ENCODE data around the gene PACRG.

PACRG gene

GRCh38 chr6:163288915-163289314 is 561.1 kb downstream of the PACRG start:
- DNase-seq (ENCODE audit: low read depth) = no peak

DNA sequence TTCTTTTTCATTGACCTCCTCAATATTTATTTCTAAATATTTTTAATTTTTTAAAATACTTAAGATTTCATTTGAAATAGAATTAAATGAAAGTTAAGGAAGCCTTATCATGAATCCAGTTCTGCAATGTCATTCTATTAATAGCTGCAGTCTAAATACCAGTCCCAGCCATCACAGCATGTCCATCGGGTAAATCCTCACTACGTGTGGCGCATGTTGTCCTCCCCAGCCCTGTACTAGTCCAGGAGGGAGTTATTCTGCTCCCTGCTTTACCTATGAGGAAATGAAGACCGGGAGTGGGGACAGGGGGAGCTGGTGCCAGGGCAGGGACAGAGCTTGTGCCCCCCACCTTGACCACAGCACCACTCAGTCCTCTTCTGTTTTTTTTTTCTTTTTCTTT is 561.7 kb downstream of the PACRG start:
- DNase-seq (ENCODE audit: low read depth) = no peak

GRCh38 chr6:163290545-163291274 is 562.9 kb downstream of the PACRG start:
- no peak for DNase-seq (ENCODE audit: low read depth)

DNA sequence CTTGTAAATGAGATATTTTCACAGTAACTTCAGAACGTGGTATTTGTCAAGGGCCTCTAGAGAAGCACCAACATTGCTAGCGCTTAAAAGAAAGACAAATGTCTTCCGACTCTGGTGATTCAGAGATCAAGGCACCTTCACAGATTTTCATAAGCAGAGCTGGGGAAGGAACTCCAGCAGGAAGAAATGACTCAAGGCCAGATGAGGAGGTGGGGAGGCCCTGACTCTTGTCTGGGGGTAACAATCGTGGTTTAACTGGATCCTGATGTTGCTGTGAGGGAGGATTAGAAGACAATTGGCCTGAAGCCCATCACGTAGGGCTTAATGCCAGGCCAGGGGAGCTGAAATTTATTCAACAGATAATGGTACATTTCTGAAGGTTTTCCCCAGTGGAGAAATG is 563.8 kb downstream of the PACRG start:
- no peak for DNase-seq (ENCODE audit: low read depth)

GRCh38 chr6:163293286-163293685 is 565.5 kb downstream of the PACRG start:
- no peak for DNase-seq (ENCODE audit: low read depth)

GRCh38 chr6:163294734-163295133 is 567.0 kb downstream of the PACRG start:
- no peak for DNase-seq (ENCODE audit: low read depth)

DNA sequence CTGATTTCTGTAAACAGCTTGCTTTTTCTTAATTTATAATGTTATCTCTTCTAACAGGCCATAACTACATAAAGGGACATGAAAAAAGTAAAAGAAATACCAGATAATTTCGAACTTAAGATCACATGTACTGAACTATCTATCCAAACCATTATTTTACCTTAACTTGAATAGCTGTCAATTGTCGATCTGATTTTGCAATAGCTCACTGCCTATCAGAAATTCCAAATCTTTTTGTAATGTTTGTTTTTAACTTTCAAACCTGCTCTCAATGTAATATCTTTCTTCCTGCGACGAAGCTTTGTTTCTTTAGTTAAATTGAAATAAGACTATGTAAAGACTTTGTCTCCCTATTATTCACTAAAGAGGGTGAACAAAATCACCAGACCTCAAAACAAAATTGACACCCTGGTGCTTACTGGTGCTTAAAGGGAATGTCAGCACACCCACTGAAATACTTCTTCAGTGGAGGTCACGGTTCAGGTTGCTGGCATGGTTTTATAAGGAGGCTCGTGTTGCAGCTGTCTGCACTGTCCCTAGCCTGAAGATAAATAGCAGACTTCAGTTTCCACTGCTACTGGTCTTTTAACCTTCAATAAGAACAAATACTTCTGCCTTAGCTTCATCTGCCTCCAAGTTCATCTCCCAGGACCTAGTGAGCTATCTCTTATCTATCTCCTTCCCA is 569.2 kb downstream of the PACRG start:
- no peak for DNase-seq (ENCODE audit: low read depth)

- no peak for DNase-seq (ENCODE audit: low read depth)
These were observed 570.5 kb downstream of the PACRG start for GRCh38 chr6:163298079-163298830.

GRCh38 chr6:163300838-163301237 is 573.1 kb downstream of the PACRG start:
- DNase-seq (ENCODE audit: low read depth) = no peak

DNA sequence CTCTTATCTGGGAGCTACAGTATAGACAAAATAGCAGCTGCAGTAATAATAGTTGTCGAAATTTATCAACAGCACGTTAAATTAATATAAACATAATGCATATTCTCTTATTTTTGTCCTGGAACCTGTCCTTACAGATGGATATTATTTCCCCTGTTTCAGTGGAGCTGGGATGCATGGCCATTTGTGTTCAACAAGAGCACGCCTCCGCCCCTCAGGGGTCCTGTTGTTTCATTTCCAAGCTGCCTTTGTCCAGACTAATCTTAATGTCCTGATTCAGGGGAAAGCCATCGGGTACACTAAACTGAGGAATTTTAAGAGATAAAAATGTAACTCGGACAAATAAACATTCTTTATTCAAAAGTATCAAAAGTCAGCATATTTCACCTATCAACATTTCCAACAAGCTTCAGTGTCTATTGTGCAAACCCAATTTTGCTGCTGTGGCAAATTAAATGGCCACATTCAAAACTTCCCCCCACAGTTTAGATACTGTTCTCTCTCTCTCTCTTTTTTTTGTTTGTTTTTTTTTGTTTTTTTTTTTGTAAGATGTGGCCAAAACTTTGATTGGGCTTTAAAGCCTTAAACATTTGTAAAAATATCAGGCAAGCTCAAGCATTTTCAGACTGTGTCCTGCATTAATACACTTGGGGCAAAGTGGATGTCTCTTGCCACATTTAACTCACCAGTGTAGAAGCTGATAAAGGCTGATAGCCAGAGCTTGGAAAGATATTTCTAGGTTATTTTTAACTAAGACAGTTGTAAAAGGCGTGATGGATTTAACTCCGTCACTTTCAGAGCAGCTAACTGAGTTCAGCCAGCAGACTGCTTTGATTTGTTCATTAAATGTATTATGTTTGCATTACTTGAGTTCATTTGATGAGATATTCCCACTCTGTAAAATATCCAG is 574.2 kb downstream of the PACRG start:
- DNase-seq (ENCODE audit: low read depth) = no peak

GRCh38 chr6:163302747-163303146 is 575.0 kb downstream of the PACRG start:
- no peak for DNase-seq (ENCODE audit: low read depth)

DNA sequence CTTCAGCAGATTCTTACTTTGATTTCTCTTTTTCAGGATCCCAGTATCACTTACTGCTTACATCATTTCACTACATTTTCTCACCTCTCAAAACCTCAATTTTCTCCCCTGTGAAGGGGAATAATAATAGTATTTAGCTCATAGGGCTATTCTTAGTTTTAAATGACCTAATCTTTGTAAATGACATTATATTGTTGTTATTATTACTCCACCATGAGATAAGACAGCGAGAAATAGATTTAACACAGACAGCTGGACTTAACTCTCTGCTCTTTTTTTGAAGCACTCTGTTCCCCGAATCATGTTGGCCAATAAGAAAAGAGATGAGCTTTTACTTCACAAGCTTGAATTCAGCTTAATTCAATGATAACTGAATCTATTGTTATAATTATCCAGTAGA is 578.2 kb downstream of the PACRG start:
- no peak for DNase-seq (ENCODE audit: low read depth)

- no peak for DNase-seq (ENCODE audit: low read depth)
These were observed 581.1 kb downstream of the PACRG start for GRCh38 chr6:163308629-163309440.

DNA sequence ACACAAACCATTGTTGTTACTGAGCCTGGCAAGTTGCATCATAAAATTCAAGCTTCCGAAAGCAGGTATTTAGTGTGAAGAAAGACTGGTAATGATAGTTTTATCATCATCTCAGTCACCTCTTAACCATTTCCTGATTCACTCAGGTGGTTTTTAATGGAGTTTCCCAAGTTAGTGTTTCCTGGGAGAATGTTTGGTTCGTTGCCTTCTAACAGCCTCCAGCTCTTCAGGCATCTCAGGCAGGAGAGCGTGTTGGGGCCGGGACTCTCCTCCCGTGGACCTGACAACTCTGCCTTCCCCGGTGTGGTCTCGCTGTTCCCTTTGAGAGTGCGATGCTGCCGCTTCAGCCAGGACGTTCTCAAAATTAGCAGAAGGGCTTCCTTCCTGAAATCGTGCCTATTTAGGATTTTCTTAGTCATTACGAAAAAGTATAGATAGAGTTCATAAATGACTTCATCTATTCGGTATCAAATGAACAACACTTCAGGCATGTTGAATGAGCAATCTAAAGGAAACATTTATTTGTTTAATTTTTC is 581.8 kb downstream of the PACRG start:
- no peak for DNase-seq (ENCODE audit: low read depth)

- DNase-seq (ENCODE audit: low read depth) = no peak
These were observed 582.6 kb downstream of the PACRG start for GRCh38 chr6:163310096-163310972.

DNA sequence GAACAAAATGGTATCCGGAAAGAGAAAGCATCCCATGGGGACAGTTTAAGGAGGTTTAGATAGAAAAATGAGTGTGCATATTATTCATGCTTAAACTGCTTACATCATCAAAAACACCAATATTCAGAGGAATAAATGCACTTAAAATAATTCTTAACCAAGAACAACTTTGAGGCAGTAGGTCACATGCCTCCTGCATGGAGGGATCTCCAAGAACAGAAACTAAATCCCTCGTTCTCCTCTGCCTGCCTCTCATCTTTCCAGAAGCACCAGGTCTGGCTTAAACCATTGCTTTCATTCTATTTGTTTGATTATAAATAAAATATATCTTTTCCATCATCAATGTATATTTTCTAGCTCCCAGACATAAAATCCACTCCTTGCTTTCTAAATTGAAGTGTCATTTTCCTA is 583.2 kb downstream of the PACRG start:
- no peak for DNase-seq (ENCODE audit: low read depth)

DNA sequence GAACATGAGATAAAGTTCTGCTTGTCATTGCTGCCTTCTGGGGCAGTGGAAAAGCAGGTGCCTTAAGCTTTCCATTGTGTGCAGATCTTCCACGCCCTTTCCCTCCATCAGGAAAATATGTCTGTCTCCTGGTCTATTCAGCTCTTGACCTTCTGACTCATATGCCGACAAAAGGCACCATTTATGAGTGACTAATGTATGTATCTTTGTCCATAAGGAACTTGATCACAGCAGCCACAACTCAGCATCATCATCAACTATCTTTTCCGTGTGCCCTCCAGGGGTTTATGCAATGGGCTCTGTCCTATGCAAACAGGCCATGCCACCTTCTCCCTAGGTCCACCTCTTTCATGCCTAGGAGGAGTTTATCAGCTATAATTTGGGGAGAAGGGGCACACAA is 584.1 kb downstream of the PACRG start:
- DNase-seq (ENCODE audit: low read depth) = no peak

- DNase-seq (ENCODE audit: low read depth) = no peak
These were observed 585.8 kb downstream of the PACRG start for GRCh38 chr6:163313566-163313965.

DNA sequence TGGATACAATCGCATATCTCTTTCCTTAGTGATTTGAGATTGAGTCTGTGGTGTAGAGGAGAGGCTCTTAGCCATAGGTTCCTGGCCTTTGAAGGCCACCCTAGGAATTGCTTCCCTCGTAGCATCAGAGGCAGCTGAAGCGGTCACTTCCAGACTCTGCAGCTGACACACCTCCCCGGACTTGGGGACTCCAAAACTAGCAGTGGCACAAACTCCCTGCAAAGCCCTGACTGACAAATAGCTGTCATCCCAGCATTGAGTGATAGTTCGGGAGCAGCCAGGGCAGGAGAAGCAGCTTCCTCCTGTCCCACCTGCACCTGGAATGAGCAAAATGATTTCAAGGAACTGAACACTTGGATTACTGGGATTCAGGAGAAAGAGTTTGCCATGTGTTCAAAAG is 586.2 kb downstream of the PACRG start:
- no peak for DNase-seq (ENCODE audit: low read depth)
